Activated T-helper 1 cell treated with anti-CD3 and anti-CD28 coated beads, Interleukin-2, amount 50 U/mL, for 16 hours (primary cell): Measurements from ENCODE around the gene CLIP2.
"Not testable (repeated sequence)": the region's sequence is repeated elsewhere in the genome, so short reads cannot be mapped to it uniquely, and the experiment has no call there.

Experiments
- DNase-seq, 2 donors: peaks; one replicate each; pipeline ENCODE4 v3.0.0-alpha.2; 2020; ENCODE audit warnings: low read depth in 1 of 2, low spot score in 1 of 2

The CLIP2 gene

GRCh38 chr7:74332373-74333176, 43.4 kb downstream of the CLIP2 start:
- no peak for DNase-seq

GRCh38 chr7:74334030-74334429, 44.8 kb downstream of the CLIP2 start:
- DNase-seq, result no peak

- DNase-seq, result no peak
Observed at GRCh38 chr7:74337926-74338325, 48.7 kb downstream of the CLIP2 start.

- DNase-seq, result no peak
Observed at GRCh38 chr7:74338366-74339108, 49.3 kb downstream of the CLIP2 start.

GRCh38 chr7:74339648-74340047, 50.4 kb downstream of the CLIP2 start:
- DNase-seq, result not testable (repeated sequence)

GRCh38 chr7:74343281-74344131, 54.3 kb downstream of the CLIP2 start:
- no peak for DNase-seq

- no peak for DNase-seq
Observed at GRCh38 chr7:74344132-74344496, 54.9 kb downstream of the CLIP2 start.

- DNase-seq, result no peak
Observed at GRCh38 chr7:74344786-74345185, 55.6 kb downstream of the CLIP2 start.

- DNase-seq, result no peak
Observed at GRCh38 chr7:74345970-74346369, 56.8 kb downstream of the CLIP2 start.

- no peak for DNase-seq
Observed at GRCh38 chr7:74349621-74350020, 60.4 kb downstream of the CLIP2 start.

- no peak for DNase-seq
Observed at GRCh38 chr7:74350751-74351150, 61.5 kb downstream of the CLIP2 start.

GRCh38 chr7:74351836-74352235, 62.6 kb downstream of the CLIP2 start:
- no peak for DNase-seq

GRCh38 chr7:74352551-74353138, 63.4 kb downstream of the CLIP2 start:
- not testable (repeated sequence) for DNase-seq

GRCh38 chr7:74354009-74354408, 64.8 kb downstream of the CLIP2 start:
- no peak for DNase-seq

- no peak for DNase-seq
Observed at GRCh38 chr7:74355091-74355490, 65.9 kb downstream of the CLIP2 start.

- no peak for DNase-seq
Observed at GRCh38 chr7:74356589-74357315, 67.5 kb downstream of the CLIP2 start.

- DNase-seq, result no peak
Observed at GRCh38 chr7:74360008-74360407, 70.8 kb downstream of the CLIP2 start.

GRCh38 chr7:74362266-74362665, 73.1 kb downstream of the CLIP2 start:
- DNase-seq, result no peak

- no peak for DNase-seq
Observed at GRCh38 chr7:74364061-74364460, 74.9 kb downstream of the CLIP2 start.

- no peak for DNase-seq
Observed at GRCh38 chr7:74365322-74366022, 76.3 kb downstream of the CLIP2 start.
